HUES64 (cell line): ENCODE data around the gene MROH2B.

Source experiments
- H3K27ac ChIP-seq: 2 replicates; pipeline ENCODE4 v1.7.0; 2013; ENCODE audit warnings: low read depth, low read length, inconsistent platforms
- H3K27me3 ChIP-seq: 2 replicates; pipeline ENCODE4 v1.6.1; 2013; ENCODE audit warnings: mild to moderate bottlenecking, low read length; ENCODE audit not compliant: insufficient read depth
- H3K36me3 ChIP-seq: 2 replicates; pipeline ENCODE4 v1.6.1; 2013; ENCODE audit warnings: mild to moderate bottlenecking, low read length; ENCODE audit not compliant: insufficient read depth
- H3K4me1 ChIP-seq: 2 replicates; pipeline ENCODE4 v1.6.1; 2013; ENCODE audit warnings: mild to moderate bottlenecking, low read length, moderate library complexity; ENCODE audit not compliant: insufficient read depth
- H3K4me3 ChIP-seq: 2 replicates; pipeline ENCODE4 v1.5.1; 2013; ENCODE audit warnings: mild to moderate bottlenecking, low read length, moderate library complexity
- H3K9ac ChIP-seq: 2 replicates; pipeline ENCODE4 v1.6.1; 2013; ENCODE audit warnings: mild to moderate bottlenecking, low read depth, low read length
- H3K9me3 ChIP-seq: 2 replicates; pipeline ENCODE4 v1.6.1; 2013; ENCODE audit warnings: low read depth, low read length; ENCODE audit not compliant: insufficient read depth
- WGBS: fragments of 150-250, 120-280 bp; methylation state at CpG from one replicate; pipeline ENCODE4 v1.1.7; 2013; ENCODE audit warnings: missing lambda C conversion rate; 5-methylcytosine and 5-hydroxymethylcytosine counted together

MROH2B gene

DNA sequence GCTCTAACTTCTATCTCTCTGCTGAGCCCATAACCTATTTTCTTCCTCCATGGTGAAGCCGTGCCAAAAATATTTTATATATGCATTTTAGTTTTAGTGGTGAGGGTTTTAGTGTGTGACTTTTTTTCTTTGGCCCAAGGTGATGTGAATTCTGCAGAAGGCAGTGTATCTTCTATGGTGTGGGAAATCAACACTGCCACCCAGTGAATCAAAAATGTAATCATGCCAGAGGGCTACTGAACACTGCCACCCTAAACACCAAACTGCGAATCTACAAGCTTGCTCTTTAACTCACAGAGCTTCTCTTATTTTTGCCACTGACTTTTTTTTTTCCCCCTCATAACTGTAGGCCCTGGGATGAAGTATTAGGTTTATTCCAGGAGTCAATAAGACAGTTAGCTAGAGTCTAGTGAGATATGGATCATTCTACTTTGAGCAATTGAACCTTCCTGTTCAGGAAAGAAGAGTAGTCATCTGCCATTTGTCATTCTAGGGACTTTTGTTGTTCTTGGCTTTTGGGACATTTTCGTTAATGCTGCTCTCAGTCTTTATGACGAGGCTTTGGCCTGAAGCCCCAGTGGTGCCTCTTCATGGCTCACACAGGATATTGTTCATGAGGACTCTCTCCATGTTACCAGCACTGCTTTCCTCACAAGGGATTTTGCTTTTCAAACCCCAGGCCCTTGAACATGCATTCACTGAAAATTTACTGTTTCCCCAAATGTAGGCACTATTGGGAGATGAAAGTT, 108.8 kb downstream of the MROH2B start:
- Histone ChIP-seq H3K4me1 (no peaks in the 10 kb centered on the region), H3K27me3 (no peaks in the 10 kb centered on the region), H3K9ac (no peak overlapping the region), H3K9me3 (peaks cover 4% of the 10 kb centered on the region; the same call in 1 of the 2 replicates), H3K27ac (no peak overlapping the region), H3K4me3 (no peak overlapping the region), H3K36me3 (no peaks in the 10 kb centered on the region)
- WGBS: 92% methylated on average over 3 of the region's 4 CpGs

DNA sequence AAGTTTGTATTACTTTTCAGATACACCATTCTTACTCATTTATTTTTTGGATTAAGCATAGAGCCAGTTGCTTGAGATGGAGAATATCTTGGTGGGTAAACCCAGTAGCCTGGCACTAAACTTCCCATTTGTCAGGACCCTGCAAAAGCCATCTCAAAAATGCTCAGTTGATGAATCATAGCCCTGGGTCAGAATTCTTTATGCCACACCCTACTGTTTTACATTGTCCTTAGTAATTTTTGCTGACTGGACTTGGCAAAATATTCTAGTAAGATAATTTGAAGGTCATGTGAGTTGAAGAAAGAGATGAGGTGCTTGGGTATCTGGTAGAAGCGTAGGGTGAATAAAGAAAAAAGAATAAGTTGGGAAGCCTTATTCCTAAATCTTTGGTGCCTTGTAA, 111.1 kb downstream of the MROH2B start:
- H3K9ac ChIP-seq: no peak overlapping the region
- no peaks in the 10 kb centered on the region for H3K36me3 ChIP-seq
- WGBS: 89% methylated on average over 1 of the region's 1 CpG
- H3K27ac ChIP-seq: no peak overlapping the region
- peaks cover 4% of the 10 kb centered on the region; the same call in 1 of the 2 replicates for H3K9me3 ChIP-seq
- H3K27me3 ChIP-seq: no peaks in the 10 kb centered on the region
- H3K4me1 ChIP-seq: peaks cover 5% of the 10 kb centered on the region; the same call in 1 of the 2 replicates
- H3K4me3 ChIP-seq: no peak overlapping the region

DNA sequence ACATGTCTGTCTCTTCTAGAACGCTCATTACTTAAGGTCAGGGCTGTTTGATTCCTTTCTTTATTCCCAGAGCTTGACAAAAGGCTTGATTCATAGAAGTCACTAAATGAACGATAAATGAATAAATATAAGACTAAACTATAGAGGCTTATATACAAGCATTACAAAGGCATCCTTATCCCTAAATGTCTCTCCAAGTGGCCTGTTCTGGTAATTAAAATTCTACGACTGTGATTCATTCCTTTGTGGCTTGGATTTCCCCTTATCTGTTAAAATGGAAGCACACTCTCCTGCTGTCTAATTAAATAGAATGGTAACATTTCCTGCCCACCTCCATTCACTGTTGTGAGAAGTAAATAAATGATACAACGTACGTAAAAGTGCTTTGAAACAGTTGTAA, 112.3 kb downstream of the MROH2B start:
- Histone ChIP-seq H3K9ac (no peak overlapping the region), H3K4me1 (peaks cover 5% of the 10 kb centered on the region; the same call in 1 of the 2 replicates), H3K27ac (no peak overlapping the region), H3K36me3 (no peaks in the 10 kb centered on the region), H3K9me3 (peaks cover 4% of the 10 kb centered on the region; the same call in 1 of the 2 replicates), H3K4me3 (no peak overlapping the region), H3K27me3 (no peaks in the 10 kb centered on the region)
- 100% methylated on average over 2 of the region's 5 CpGs for WGBS

GRCh38 chr5:40957048-40957447, 114.1 kb downstream of the MROH2B start:
- no peak overlapping the region for H3K4me3 ChIP-seq
- no peaks in the 10 kb centered on the region for H3K36me3 ChIP-seq
- no peaks in the 10 kb centered on the region for H3K27me3 ChIP-seq
- peaks cover 4% of the 10 kb centered on the region; the same call in 1 of the 2 replicates for H3K9me3 ChIP-seq
- H3K9ac ChIP-seq: no peak overlapping the region
- H3K27ac ChIP-seq: no peak overlapping the region
- H3K4me1 ChIP-seq: peaks cover 5% of the 10 kb centered on the region; the same call in 1 of the 2 replicates
- WGBS: 93% methylated on average over 3 of the region's 3 CpGs

DNA sequence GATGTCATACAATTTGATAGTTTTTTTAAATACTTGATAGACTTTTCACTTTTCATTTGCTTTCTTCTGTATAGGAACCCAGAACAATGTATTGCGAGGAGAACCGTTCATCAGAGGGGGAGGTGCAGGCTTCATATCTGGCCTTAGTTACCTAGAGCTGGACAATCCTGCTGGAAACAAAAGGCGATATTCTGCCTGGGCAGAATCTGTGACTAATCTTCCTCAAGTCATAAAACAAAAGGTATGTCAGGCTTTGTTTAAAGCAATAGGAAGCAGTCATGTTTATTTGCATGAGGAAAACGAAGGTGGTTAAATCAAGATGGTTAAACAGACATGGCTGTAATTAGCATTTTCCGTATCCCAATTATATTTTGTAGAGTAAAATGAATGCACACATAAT, 115.8 kb downstream of the MROH2B start:
- peaks cover 4% of the 10 kb centered on the region; the same call in 1 of the 2 replicates for H3K9me3 ChIP-seq
- H3K36me3 ChIP-seq: no peaks in the 10 kb centered on the region
- no peak overlapping the region for H3K4me3 ChIP-seq
- no peak overlapping the region for H3K9ac ChIP-seq
- H3K27me3 ChIP-seq: no peaks in the 10 kb centered on the region
- peaks cover 5% of the 10 kb centered on the region; the same call in 1 of the 2 replicates for H3K4me1 ChIP-seq
- 92% methylated on average over 4 of the region's 5 CpGs for WGBS
- no peak overlapping the region for H3K27ac ChIP-seq
